ENCODE data around the gene ARHGEF25. TPM values are rescaled to one million over a fixed set of nuclear protein-coding genes. Genes with fewer than 3 reads are reported as not detected.

The ARHGEF25 gene
- total RNA-seq, 2 donors from 2014 or later: 12.7 to 20.1 TPM

GRCh38 chr12:57623811-57624390 is 12.7 kb downstream of the ARHGEF25 start:
- Histone ChIP-seq H3K27ac (ENCODE audit: low read depth, low read length) (no peak overlapping the region), H3K36me3 (ENCODE audit: control insufficient read depth, insufficient read depth, low read length) (no peaks in the 10 kb centered on the region), H3K9ac (ENCODE audit: extremely low read depth, low read length, poor library complexity, severe bottlenecking) (no peak overlapping the region), H3K9me3 (ENCODE audit: control insufficient read depth, low read length) (no peaks in the 10 kb centered on the region), H3K4me1 (ENCODE audit: control insufficient read depth, insufficient read depth, low read length) (no peaks in the 10 kb centered on the region), H3K4me3 (ENCODE audit: low read length) (no peak overlapping the region), H3K27me3 (ENCODE audit: control insufficient read depth, insufficient read depth, low read length, poor library complexity, severe bottlenecking) (peaks cover 99% of the 10 kb centered on the region)
- WGBS, 2 experiments (ENCODE audit: insufficient coverage in 1 of 2, insufficient read length in 1 of 2): 80 to 89% methylated on average over 4 to 5 of the region's 5 CpGs
- H3K4me1 Mint-ChIP-seq: peaks cover 24% of the 10 kb centered on the region
- no peak overlapping the region for H3K27ac Mint-ChIP-seq
- no peak overlapping the region for H3K4me3 Mint-ChIP-seq
- H3K27me3 Mint-ChIP-seq (ENCODE audit: insufficient read depth): peaks cover 100% of the 10 kb centered on the region
- no peak for DNase-seq
- no peaks in the 10 kb centered on the region for H3K9me3 Mint-ChIP-seq
- no peaks in the 10 kb centered on the region for H3K36me3 Mint-ChIP-seq (ENCODE audit: low read depth)
- no peak for TF ChIP-seq CTCF (conservative IDR thresholded peaks at IDR 0.05)

GRCh38 chr12:57624441-57625220 is 13.4 kb downstream of the ARHGEF25 start:
- Mint-ChIP-seq H3K9me3 (no peaks in the 10 kb centered on the region), H3K4me1 (peaks cover 20% of the 10 kb centered on the region), H3K27ac (no peak overlapping the region), H3K36me3 (ENCODE audit: low read depth) (no peaks in the 10 kb centered on the region), H3K27me3 (ENCODE audit: insufficient read depth) (peaks cover 100% of the 10 kb centered on the region), H3K4me3 (no peak overlapping the region)
- DNase-seq: no peak
- H3K9ac ChIP-seq (ENCODE audit: extremely low read depth, low read length, poor library complexity, severe bottlenecking): no peak overlapping the region
- no peaks in the 10 kb centered on the region for H3K4me1 ChIP-seq (ENCODE audit: control insufficient read depth, insufficient read depth, low read length)
- peaks cover 99% of the 10 kb centered on the region for H3K27me3 ChIP-seq (ENCODE audit: control insufficient read depth, insufficient read depth, low read length, poor library complexity, severe bottlenecking)
- no peaks in the 10 kb centered on the region for H3K9me3 ChIP-seq (ENCODE audit: control insufficient read depth, low read length)
- H3K36me3 ChIP-seq (ENCODE audit: control insufficient read depth, insufficient read depth, low read length): no peaks in the 10 kb centered on the region
- no peak for TF ChIP-seq CTCF (conservative IDR thresholded peaks at IDR 0.05)
- WGBS, 2 experiments (ENCODE audit: insufficient coverage in 1 of 2, insufficient read length in 1 of 2): 83 to 100% methylated on average over 1 to 8 of the region's 8 CpGs
- H3K27ac ChIP-seq (ENCODE audit: low read depth, low read length): no peak overlapping the region
- no peak overlapping the region for H3K4me3 ChIP-seq (ENCODE audit: low read length)

- Mint-ChIP-seq H3K4me1 (peaks cover 19% of the 10 kb centered on the region), H3K4me3 (no peak overlapping the region), H3K27ac (no peak overlapping the region), H3K36me3 (ENCODE audit: low read depth) (no peaks in the 10 kb centered on the region), H3K27me3 (ENCODE audit: insufficient read depth) (peaks cover 100% of the 10 kb centered on the region), H3K9me3 (no peaks in the 10 kb centered on the region)
- TF ChIP-seq CTCF (conservative IDR thresholded peaks at IDR 0.05): no peak
- no peaks in the 10 kb centered on the region for H3K36me3 ChIP-seq (ENCODE audit: control insufficient read depth, insufficient read depth, low read length)
- H3K27ac ChIP-seq (ENCODE audit: low read depth, low read length): no peak overlapping the region
- H3K9me3 ChIP-seq (ENCODE audit: control insufficient read depth, low read length): no peaks in the 10 kb centered on the region
- H3K4me1 ChIP-seq (ENCODE audit: control insufficient read depth, insufficient read depth, low read length): no peaks in the 10 kb centered on the region
- peak; percentile 42 for DNase-seq
- peaks cover 99% of the 10 kb centered on the region for H3K27me3 ChIP-seq (ENCODE audit: control insufficient read depth, insufficient read depth, low read length, poor library complexity, severe bottlenecking)
- WGBS, 2 experiments (ENCODE audit: insufficient coverage in 1 of 2, insufficient read length in 1 of 2): 78 to 90% methylated on average over 6 to 12 of the region's 12 CpGs
- no peak overlapping the region for H3K4me3 ChIP-seq (ENCODE audit: low read length)
- H3K9ac ChIP-seq (ENCODE audit: extremely low read depth, low read length, poor library complexity, severe bottlenecking): no peak overlapping the region
Observed at GRCh38 chr12:57625261-57626032, 14.2 kb downstream of the ARHGEF25 start.

Data from endodermal cell (in vitro differentiated cells).